22Rv1 (cell line): ENCODE data around the gene VRK2.

Experiments used
- ZFX ChIP-seq: fragments of 450-650 bp; IDR thresholded peaks from 2 replicates; pipeline ENCODE4 v1.6.1; 2017; ENCODE audit warnings: antibody characterized with exemption, borderline replicate concordance
- TF ChIP-seq, protein P1 (sequence below): fragments of 450-650 bp; IDR thresholded peaks from 2 replicates; pipeline ENCODE4 v1.5.1; 2017; ENCODE audit warnings: mild to moderate bottlenecking

DNA sequence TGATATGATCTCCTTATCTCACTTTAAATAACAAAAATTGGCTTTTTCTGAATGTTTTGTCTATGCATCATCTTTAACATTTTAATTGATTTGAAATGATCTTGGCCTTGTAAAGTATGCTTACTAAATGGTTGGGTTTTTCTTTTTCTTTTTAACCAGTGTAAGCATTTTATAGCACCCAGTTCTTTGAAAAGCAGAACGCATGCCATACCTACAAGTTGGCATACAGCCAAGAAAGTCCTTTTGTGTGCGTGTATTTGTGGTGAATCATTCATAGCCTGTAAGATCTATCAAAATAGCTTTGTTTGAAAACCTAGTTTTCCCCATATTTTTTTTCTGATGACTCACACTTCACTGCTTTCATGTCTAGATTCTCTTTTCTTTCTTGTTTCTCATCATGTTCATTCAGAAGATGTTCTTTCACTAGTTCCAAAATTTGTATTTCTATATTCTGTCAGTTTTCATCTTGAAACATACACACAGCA lies 4.1 kb upstream of the VRK2 start:
- TF ChIP-seq, protein P1, sequence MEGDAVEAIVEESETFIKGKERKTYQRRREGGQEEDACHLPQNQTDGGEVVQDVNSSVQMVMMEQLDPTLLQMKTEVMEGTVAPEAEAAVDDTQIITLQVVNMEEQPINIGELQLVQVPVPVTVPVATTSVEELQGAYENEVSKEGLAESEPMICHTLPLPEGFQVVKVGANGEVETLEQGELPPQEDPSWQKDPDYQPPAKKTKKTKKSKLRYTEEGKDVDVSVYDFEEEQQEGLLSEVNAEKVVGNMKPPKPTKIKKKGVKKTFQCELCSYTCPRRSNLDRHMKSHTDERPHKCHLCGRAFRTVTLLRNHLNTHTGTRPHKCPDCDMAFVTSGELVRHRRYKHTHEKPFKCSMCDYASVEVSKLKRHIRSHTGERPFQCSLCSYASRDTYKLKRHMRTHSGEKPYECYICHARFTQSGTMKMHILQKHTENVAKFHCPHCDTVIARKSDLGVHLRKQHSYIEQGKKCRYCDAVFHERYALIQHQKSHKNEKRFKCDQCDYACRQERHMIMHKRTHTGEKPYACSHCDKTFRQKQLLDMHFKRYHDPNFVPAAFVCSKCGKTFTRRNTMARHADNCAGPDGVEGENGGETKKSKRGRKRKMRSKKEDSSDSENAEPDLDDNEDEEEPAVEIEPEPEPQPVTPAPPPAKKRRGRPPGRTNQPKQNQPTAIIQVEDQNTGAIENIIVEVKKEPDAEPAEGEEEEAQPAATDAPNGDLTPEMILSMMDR = no peak
- TF ChIP-seq ZFX = no peak
